GM19455 (cell line): ENCODE results near the gene CDT1.
"Not testable (repeated sequence)": the region's sequence is repeated elsewhere in the genome, so short reads cannot be mapped to it uniquely, and the experiment has no call there.

Source experiments
- ATAC-seq: cut with Tn5 transposase; IDR thresholded peaks from one replicate; pipeline ENCODE4 v1.9.1; 2021; ENCODE audit not compliant: unreplicated experiment

The CDT1 gene

DNA sequence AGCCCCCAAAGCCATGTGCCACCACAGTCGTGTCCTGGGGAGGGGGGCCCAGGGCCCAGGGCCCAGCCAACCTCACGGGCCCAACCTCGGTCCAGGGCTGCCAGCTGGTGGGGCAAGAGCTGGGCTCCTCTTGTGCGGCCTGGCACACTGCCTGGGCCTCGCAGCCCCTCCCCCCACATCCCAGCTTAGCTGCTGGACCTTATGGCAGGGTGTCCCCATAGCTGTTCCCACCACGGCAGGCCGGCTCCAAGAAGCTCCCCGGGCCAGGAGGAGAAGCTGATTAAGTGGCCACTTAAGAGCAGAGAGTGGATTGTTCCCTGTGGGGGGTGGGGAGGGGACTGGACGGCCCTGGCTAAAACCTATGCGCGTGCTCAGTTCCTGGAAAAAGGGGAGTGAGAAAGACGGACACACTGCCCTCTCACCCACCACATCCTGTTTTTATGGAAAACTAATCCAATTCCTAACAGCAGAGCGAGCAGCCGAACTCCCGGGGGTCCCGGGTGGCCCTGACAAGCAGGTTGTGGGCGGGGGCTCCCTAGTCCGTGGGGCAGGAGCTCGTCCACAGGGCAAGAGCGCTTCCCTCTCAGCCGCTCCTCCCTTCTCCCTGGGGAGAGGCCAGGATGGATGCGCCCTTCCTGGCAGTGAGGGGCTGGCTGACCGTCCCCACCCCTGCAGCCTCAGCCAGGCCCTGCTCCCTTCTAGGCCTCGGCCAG is 35.4 kb upstream of the CDT1 start:
- ATAC-seq, result no peak

DNA sequence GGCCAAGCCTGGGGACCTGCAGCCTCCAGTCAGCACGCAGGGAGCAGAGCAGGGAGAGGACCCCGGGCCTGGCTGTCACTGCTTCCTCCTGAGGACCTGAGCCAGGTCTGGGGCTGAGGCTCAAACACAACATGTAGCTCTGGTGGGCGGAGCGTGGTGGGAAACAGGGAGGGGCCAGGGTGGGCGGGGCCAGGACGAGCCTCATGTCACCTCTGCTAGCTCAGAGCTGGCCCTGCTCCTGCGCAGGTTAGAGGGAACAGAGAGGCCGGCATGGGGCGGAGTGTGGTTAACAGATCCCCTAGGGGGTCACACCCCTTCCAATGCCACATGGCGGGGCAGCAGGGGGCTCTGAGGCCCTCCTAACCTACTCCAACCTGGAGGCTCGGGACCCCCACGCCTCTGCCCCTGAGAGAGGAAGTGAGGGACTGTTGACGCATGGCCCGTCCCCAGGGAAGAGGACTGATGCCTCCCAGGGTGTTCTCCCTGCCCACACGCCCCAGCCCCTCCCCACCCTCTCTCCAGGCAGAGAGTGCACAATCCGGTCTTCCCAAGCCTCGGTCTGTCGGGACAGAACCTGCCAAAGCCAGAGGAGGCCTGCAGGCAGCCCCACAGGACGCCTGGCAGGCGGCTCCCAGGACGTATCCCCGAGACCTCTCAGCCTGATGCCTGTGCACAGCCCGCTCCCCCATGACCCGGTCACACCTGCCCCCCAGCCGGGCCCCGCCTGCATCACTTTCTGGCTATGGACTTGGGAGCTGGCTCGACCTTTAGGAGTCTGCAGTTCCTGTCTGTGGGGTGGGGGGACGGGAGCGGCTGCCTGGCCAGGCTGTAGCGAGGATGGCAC is 33.8 kb upstream of the CDT1 start:
- no peak for ATAC-seq

DNA sequence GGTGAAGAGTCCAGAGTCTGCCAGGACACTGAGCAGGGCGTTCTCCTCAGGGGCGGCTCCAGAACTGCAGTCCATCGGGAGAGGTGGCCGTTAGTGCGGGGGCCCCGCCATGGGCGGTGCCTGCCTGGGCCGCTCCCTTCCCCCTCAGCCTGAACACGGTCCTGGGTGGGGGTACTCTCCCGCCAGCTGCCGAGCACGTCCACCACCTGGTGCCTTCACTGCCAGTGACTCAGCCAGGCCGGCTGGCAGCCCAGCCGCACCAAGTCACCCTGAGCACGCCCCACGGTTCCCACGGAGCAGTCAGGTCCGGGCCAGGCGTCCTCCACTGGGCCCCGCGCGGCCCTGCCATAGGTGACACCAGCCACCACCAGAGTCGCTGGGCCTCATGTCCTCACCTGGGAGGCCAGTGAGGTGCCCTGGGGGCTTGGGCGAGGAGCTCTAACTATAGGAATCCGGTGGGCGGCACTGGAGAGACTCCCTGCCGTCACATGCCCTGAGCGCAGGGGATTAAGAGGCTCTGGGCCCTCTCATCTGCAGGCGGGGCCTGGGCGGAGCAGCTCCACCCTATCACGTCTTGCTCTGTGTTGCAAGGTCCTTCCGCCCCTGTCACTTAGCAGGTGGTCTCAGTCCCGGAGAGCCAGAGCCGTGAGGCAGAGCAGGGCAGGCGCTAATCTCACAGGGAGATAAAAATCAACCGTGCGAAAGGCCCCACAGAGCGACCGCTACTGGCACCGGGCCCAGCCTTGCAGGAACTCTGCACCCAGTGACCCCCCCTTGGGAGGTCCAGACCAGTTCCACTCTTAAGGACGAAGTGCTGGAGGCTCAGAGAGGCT is 32.9 kb upstream of the CDT1 start:
- no peak for ATAC-seq

DNA sequence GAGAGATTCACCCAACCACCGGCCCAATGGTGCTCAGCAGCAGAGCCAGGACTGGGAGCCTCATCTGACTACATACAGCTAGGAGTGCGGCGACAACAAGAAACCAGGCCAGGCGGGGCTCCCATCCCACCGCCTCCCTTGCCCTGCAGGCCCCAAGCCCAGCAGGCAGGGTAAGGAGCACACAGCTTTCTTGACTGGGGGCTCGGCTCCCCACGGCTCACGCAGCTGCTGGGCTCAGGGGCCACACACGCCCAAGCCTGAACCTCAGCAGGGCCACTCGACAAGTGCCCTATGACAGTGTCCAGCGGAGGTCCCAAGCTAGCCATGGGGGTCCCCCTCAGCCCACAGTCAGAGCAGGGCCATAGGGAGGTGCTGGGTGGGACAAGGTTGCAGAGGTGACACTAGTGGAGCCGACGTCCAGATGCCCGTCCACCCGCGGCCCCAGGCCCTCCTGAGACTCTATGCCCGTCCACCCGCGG is 32.3 kb upstream of the CDT1 start:
- no peak for ATAC-seq

DNA sequence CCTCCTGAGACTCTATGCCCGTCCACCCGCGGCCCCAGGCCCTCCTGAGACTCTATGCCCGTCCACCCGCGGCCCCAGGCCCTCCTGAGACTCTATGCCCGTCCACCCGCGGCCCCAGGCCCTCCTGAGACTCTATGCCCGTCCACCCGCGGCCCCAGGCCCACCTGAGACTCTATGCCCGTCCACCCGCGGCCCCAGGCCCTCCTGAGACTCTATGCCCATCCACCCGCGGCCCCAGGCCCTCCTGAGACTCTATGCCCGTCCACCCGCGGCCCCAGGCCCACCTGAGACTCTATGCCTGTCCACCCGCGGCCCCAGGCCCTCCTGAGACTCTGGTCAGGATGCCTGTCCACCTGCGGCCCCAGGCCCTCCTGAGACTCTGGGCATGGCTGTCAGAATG is 31.8 kb upstream of the CDT1 start:
- not testable (repeated sequence) for ATAC-seq

DNA sequence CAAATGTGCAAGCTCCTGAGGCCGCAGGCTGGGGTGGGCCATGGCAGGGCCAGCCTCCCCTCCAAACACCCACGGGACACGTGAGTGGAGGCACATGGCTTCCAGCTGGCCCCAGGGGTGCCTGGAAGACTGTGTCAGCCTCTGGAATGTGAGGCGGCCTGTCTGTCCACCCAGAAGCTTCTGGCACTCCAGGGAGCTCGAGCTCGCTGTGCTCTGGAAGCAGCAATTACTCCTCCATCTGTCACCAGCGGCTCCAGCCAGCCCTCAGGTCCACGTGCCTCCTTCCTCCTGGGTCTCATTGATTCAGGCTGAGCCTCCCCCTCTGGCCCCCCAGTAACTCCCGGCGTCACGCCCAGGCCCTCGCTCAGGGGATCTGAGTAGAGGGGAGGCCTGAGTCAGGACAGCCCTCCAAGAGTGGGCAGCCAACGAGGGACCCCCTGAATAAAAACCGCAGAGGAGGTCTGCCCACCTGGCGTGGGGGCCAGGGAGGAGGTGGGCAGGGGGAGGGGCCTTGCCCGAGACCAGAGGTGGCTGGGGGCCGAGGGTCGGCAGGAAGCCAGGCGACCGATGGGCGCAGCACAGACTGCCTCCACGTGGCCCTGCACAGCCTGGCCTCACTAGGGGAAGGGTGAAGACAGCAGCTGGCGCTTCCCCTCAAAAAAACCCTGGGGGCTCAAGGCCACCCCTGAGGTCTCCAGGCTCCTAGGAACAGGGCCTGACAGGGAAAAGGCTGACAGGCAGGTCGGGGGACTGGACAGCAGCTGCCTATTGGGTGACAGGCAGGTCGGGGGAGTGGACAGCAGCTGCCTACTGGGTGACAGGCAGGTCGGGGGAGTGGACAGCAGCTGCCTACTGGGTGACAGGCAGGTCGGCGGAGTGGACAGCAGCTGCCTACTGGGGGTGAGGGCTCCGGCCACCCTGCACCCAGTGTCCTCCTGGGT is 30.4 kb upstream of the CDT1 start:
- ATAC-seq, result no peak

DNA sequence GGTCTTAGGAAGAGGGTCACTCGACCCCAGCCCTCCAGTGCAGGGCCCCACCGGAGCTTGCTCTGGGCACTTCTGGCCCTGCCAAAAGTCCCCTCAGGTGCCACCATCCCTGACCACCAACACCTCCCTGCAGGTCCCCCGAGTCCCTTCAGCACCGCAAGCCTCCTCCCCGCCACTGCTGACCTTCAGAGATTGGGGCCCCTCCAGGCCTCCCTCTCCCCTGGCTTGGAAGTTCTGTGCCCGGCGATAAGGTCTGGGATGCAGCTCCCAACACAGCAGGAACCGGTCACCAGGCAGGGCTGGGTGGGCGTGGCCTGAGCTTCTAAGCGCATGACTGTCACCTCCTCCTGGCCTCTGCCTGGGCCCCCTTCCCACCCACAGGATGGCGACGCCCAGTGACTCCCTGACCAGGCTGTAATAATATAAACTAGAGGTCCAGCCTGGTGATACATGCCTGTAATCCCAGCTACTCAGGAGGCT is 29.7 kb upstream of the CDT1 start:
- no peak for ATAC-seq

DNA sequence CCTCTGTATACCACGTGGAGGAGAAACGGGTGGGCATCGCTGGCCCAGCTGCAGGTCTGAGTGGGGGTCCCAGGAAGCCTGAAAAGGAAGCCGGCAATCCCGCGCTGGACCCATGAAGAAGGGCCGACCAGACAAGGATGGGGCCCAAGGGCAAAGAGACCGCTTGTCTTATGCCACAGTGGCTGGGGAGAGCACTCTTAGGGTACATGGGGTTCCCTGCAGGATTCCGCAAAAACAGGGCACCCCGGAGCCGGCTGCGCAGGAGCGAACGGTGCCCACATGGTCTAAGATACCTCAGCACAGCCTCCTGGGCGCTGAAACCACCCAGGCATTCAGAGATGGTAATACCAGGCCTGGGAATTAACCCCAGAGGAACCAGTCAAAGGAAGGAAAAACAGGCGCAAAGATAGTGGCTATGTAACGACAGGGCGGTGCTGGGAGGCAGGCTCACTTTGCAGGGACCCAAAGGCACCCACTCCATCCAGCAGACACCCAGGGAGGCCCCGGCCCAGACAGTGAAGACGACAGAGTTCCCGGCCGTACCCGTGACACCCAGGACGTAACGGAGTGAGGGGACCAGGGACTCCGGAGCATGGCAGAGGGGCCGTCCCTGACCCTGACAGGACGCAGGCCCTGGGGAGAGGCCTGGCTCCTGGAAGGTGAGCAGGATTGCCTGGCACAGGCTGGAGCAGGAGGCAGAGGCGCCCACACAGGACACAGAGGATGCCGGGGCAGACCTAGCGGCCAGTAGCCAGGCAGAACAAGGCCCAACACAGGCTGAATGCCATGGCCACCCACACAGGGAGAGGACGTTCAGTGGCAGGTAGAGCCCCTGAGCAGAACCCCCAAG is 28.8 kb upstream of the CDT1 start:
- no peak for ATAC-seq

DNA sequence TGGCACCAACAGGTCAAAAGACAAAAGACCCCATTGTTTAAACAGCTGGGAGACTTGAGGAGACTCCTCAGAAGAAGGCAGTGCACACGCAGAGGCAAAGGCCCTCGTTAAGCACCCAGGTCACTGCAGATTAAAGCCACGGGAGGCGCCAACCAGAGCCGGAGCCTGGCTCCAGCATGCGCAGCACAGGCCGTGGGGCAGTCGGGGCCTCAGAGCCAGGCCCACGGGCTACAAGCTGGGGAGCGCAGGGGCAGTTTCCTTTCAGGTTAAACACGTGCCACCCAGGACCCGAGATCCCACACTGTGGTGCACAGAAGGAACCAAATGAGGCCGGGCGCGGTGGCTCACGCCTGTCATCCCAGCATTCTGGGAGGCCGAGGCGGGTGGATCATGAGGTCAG is 27.8 kb upstream of the CDT1 start:
- no peak for ATAC-seq

DNA sequence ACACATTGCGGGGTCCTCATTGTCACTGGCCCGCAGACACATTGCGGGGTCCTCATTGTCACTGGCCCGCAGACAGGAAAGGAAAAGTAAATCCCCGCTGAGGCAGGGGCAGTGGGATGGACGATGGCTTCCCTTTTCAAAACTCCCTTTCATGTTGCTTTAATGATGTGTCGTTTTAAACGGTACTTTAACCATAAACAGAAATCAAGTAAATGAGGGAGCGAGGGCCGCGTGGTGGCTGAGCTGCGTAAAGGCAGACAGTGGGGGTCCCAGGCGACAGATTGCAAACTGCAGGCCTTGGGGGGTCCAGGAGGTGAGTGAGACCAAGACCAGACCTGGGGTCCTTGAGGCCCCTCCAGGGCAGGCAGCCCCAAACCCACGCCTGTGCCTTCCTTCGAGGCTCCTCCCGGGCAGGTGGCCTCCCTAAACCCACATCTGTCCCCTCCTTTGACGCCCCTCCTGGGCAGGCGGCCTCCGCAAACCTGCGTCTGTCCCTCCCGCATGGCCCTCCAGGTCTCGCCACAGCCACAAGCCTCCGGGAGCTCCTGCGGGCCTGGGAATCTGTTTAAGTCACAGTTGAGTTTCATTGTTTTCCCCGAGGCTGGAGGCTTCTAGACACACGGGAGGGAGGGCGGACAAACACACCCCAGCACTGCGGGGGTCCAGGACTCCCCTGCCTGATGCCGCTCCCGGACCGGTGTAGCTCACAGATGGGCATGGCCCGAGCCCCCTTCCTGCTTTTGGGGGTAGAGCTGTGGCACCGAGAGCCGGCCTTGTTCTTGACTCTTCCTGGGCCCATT is 25.9 kb upstream of the CDT1 start:
- ATAC-seq, result no peak

DNA sequence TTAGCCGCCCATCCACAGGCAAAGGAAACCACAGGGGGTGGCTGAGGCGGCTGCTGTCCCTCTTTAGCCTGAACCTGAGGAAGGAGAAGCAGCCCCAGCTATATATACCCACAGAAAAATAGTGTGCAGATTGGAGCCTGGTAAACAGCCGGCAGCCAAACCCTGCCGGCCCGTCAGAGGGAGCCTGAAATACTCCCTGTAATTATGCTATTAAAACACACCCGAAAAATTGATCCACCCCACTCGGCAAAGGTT is 25.4 kb upstream of the CDT1 start:
- no peak for ATAC-seq

DNA sequence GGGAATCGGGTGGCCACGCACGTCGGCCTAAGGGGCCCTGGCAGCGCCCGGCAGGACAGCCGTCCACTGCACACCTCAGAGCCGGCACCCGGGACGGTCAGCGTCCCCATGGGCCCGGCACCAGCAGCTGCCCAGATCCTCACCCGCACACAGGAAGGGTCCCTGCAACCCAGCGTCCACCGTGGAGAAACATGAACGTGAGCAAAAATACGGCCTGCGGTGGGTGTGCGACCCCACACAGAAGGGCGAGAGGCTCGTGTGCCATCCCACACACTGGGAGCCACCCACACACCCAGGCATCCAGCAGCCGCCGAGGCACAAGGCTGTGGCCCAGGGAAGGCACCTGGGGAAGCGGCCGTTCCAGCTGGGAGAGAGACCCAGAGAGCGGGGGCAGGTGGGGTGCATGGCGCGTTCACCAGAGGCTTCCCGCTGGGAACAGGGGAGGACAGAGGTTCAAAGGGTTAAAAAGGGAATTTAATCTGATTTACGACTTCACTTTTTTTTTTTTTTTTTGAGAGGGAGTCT is 25.0 kb upstream of the CDT1 start:
- no peak for ATAC-seq

DNA sequence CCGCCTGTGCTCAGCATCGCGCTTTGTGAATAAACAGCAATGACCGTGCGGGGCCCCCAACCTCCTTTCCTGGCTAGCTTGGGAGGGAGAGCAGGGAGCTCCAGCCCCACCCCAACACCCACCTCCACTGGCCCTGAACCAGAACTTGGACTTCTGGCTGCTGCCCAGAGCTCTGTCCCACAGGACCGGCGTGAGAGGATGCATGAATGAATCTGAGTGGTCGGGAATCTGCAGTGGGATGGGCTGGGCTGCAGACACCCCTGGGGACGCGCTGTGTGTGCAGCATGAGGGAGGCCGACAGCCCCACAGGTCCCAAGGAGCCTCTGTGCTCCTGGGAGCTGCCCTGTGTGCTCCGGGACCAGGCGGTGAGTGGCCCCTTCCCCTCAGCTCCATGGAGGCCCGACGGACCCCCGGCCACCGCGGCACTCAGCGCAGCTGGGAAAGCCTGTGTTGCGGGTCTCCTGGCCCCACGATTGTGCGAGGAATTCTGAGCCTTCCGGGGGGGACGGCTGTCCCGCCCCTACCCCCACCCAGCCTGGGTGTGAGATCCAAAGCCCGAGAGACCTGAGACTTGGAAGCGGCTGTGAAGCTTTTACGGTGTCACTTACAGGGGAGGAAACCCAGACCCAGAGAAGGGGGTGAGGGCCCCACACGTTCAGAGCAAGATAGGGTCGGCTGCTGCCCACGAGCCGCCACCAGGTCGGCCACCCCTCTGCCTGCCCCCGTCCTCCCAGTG is 24.0 kb upstream of the CDT1 start:
- ATAC-seq, result no peak

DNA sequence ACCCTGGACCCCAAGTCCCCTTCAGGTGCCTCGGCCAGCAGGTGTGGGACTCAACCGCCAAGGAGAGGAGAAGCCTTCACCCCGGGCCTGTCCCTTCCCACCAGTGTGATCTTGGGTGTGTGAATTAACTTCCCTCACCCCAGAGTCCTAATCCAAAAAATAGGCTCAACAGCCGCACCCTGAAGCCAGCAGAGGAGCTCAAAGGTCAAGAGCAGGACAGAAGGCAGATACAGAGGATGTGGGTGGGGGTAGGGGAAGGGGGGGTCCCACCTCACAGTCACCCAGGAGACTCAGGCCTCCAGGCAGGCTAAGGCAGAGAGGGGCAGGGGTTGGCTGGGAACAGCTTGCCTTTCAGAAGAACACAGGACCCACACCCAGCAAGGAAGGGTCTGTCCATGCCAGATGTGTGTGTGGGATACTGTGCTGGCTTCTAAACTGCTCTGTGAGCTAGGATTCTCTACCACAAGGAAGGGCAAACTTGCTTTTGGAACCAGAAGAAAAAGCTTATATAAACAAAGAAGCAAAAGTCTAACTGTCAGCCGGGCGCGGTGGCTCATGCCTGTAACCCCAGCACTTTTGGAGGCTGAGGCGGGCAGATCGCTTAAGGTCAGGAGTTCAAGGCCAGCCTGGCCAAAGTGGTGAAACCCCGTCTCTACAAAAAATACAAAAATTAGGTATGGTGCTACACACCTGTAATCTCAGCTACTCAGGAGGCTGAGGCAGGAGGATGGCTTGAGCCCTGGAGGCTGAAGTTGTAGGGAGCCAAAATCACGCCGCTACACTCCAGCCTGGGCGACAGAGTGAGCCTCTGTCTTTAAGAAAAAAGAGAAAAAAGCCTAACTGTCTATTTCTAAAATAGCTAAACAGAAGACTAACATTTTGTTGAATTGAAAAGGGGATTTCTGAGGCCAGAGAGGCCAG is 23.2 kb upstream of the CDT1 start:
- ATAC-seq, result no peak

DNA sequence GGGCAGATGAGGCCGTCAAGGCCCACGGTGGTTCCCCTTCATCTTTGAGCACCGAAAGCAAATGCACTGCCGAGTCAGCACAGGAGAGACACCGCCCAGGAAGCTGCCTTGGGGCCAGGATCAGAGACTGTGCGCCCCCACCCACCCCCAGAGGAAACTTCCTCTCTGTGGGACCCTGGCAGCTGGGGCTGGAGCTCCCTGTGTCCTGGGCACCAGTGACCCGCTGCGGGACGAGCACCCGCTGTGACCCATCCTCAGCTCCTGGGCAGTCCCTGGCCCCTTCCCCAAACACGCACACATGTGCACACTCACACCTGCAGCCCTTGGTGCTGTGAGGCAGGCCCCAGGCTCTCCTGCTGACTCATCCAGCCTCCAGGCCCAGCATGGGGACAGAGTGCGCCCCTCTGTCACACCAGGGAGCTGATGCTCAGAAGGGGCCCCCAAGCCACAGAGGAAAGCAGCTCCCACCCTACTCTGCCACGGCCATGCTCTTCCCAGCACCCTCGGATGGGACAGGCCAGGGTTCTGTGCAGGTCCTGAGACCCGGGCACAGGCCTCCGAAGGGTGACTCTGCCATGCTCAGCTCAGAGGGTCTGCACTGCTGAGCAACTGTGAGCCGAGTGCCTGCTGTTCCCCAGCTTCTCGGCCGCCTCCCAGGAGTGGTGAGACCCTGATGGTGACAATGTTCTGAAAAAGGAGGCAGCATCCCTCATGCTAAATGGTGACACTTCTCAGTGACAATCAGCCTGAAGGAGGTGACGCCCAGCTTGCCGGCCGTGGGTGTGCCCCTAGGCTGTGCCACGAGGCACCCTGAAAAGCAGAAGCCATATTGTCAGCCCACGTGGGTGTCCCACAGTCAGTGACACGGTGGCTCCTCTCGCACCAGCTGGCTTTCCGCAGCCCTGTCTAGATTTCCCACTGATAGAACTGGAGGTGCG is 22.2 kb upstream of the CDT1 start:
- ATAC-seq, result no peak
